Gastroesophageal sphincter (tissue), 4 donors: ENCODE measurements around the gene HAP1. TPM values are rescaled to one million over a fixed set of nuclear protein-coding genes. Genes with fewer than 3 reads are reported as not detected.
"Not testable (repeated sequence)": the region's sequence is repeated elsewhere in the genome, so short reads cannot be mapped to it uniquely, and the experiment has no call there.

Experiments
- ATAC-seq: fragments of 150-250 bp; one replicate; pipeline ENCODE4 v1.9.1; 2016; ENCODE audit warnings: mild to moderate bottlenecking, moderate library complexity
- H3K27ac ChIP-seq, 4 donors: fragments of 200-600 bp; sonication (generic) in 3 of 4; 1 replicate in 3 of 4; 2 replicates in 1 of 4; pipeline ENCODE4 v1.5.1; 2016 to 2019
- H3K27me3 ChIP-seq: fragments of 200-600 bp; sonication (generic); one replicate; pipeline ENCODE4 v1.5.1; 2019
- H3K36me3 ChIP-seq, 2 donors: fragments of 200-600 bp; sonication (generic); one replicate each; pipeline ENCODE4 v1.5.1; 2019; ENCODE audit warnings: control low read depth in 1 of 2
- H3K4me1 ChIP-seq, 3 donors: fragments of 200-600 bp; sonication (generic); 1 replicate in 2 of 3; 2 replicates in 1 of 3; pipeline ENCODE4 v1.5.1; 2016 to 2019; ENCODE audit warnings: control low read depth in 2 of 3
- H3K4me3 ChIP-seq, 2 donors: fragments of 200-600 bp; sonication (generic); one replicate each; pipeline ENCODE4 v1.5.1; 2019; ENCODE audit warnings: mild to moderate bottlenecking in 1 of 2, moderate library complexity in 1 of 2
- H3K9me3 ChIP-seq, 3 donors: fragments of 200-600 bp; sonication (generic); one replicate each; pipeline ENCODE4 v1.5.1; 2017 to 2019; ENCODE audit warnings: control low read depth in 2 of 3
- EP300 ChIP-seq: sonication (generic); formaldehyde crosslinking; IDR thresholded peaks from one replicate; pipeline ENCODE4 v1.6.1; 2017; ENCODE audit warnings: antibody characterized with exemption, mild to moderate bottlenecking
- POLR2A ChIP-seq, 2 donors: fragments of 450-650 bp; IDR thresholded peaks; one replicate each; pipeline ENCODE4 v1.6.1; 2017; ENCODE audit warnings: antibody characterized with exemption in 2 of 2, mild to moderate bottlenecking in 2 of 2, moderate library complexity in 1 of 2
- POLR2AphosphoS5 ChIP-seq: sonication (generic); formaldehyde crosslinking; IDR thresholded peaks from one replicate; pipeline ENCODE4 v1.6.1; 2017; ENCODE audit warnings: antibody characterized with exemption
- WGBS, 2 donors: methylation state at CpG; one replicate each; pipeline ENCODE4 v1.1.5; 2018; ENCODE audit warnings: low coverage in 1 of 2; 5-methylcytosine and 5-hydroxymethylcytosine counted together
- total RNA-seq, 4 donors: library from RNA; depleted of rRNA; stranded (reverse); fragments of >200 nt; gene quantifications; one replicate each; pipeline ENCODE4 v1.1.0, GENCODE V29; 2016
- TF ChIP-seq, protein P1 (sequence below), 4 experiments: fragments of 200-600 bp in 2 of 4; fragments of 450-650 bp in 2 of 4; sonication (generic) in 1 of 4; IDR thresholded peaks; one replicate each; pipeline ENCODE4 v1.5.1; 2017 to 2019; ENCODE audit warnings: antibody characterized with exemption in 4 of 4, mild to moderate bottlenecking in 2 of 4, moderate library complexity in 2 of 4

Gene HAP1
- total RNA-seq, 4 donors from 2014 or later: 0.54 TPM; not detected in 3

DNA sequence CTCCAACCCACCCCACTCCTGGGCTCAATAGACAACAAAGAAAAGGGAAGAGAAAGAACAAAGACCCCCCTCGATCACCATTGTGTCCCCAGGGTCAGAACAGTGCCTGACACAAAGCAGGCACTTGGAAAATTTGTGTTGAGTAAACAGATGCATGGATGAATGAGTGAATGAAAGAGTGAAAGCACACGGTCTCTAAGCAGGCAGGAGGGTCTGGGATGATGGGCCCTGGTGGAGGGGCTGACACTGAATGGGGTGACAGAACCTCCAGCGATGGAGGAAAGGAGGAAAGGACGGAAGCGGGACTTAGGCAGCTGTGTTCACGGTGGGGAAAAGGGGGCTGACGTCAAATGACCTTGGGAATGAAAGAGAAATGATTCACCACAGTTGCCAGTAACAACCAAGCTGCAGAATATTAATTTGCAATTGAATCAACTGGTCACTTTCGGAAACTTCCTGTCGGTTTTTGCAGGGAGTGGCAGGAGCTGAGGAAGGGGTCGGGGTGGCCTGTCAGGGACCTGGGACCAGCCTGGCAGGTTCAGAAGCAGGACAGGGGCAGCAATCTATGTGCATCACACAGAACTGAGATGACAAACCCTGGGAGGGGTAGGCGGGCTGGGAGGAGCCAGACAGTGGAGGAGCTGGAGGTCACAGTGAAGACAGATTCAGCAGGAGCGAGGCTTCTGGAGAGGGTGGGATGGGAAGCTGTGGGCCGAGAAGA is 29.0 kb downstream of the HAP1 start:
- H3K27me3 ChIP-seq: peaks cover 3% of the 10 kb centered on the region
- ATAC-seq: no peak
- H3K4me3 ChIP-seq: no peak overlapping the region
- H3K36me3 ChIP-seq: no peaks in the 10 kb centered on the region
- no peak for TF ChIP-seq POLR2A (IDR thresholded peaks at IDR 0.05)
- no peak for TF ChIP-seq POLR2AphosphoS5
- TF ChIP-seq, protein P1, sequence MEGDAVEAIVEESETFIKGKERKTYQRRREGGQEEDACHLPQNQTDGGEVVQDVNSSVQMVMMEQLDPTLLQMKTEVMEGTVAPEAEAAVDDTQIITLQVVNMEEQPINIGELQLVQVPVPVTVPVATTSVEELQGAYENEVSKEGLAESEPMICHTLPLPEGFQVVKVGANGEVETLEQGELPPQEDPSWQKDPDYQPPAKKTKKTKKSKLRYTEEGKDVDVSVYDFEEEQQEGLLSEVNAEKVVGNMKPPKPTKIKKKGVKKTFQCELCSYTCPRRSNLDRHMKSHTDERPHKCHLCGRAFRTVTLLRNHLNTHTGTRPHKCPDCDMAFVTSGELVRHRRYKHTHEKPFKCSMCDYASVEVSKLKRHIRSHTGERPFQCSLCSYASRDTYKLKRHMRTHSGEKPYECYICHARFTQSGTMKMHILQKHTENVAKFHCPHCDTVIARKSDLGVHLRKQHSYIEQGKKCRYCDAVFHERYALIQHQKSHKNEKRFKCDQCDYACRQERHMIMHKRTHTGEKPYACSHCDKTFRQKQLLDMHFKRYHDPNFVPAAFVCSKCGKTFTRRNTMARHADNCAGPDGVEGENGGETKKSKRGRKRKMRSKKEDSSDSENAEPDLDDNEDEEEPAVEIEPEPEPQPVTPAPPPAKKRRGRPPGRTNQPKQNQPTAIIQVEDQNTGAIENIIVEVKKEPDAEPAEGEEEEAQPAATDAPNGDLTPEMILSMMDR (IDR thresholded peaks at IDR 0.05): no peak
- TF ChIP-seq EP300: no peak
- no peaks in the 10 kb centered on the region for H3K9me3 ChIP-seq
- no peak overlapping the region for H3K27ac ChIP-seq
- WGBS, 2 donors: 57 to 61% methylated on average over 9 to 11 of the region's 13 CpGs
- peaks cover 0 to 6% (median 0%) of the 10 kb centered on the region in 3 donors for H3K4me1 ChIP-seq

DNA sequence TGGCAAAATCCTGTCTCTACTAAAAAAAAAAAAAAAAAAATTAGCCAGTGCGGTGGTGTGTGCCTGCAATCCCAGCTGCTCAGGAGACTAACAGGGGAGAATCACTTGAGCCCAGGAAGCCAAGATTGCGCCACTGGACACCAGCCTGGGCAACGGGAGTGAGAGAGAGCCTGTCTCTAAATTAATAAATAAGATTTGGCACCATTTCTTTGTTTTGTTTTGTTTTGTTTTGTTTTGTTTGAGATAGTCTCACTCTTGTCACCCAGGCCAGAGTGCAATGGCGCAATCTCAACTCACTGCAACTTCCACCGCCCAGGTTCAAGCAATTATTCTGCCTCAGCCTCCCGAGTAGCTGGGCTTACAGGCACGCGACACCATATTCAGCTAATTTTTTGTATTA is 31.7 kb downstream of the HAP1 start:
- TF ChIP-seq, protein P1 (IDR thresholded peaks at IDR 0.05): no peak
- TF ChIP-seq POLR2AphosphoS5 (no peak), EP300 (no peak), POLR2A (IDR thresholded peaks at IDR 0.05) (no peak)

GRCh38 chr17:41700843-41701242 is 33.6 kb downstream of the HAP1 start:
- not testable (repeated sequence) for H3K27ac ChIP-seq, H3K27me3 ChIP-seq, H3K36me3 ChIP-seq, H3K9me3 ChIP-seq, ATAC-seq, H3K4me3 ChIP-seq
- 65 to 100% methylated on average over 1 to 2 of the region's 3 CpGs for WGBS, 2 donors
- peaks cover 0 to 25% (median 10%) of the 10 kb centered on the region in 3 donors for H3K4me1 ChIP-seq

More for the DNA sequence above, 31.7 kb downstream of the HAP1 start:
- no peak for ATAC-seq
- Histone ChIP-seq H3K4me3 (no peak overlapping the region), H3K36me3 (no peaks in the 10 kb centered on the region), H3K27ac (no peak overlapping the region), H3K27me3 (no peaks in the 10 kb centered on the region), H3K4me1 (peaks cover 0 to 7% (median 0%) of the 10 kb centered on the region in 3 donors), H3K9me3 (no peaks in the 10 kb centered on the region)
- WGBS, 2 donors: 82% methylated on average over 8 of the region's 8 CpGs; no CpG with 5 or more reads in 1 of the 2 donors

- peak; percentile 90 for ATAC-seq
- peak overlapping the region in 2 of 4 donors; percentile 11 to 25 for H3K27ac ChIP-seq
- no peak overlapping the region for H3K4me3 ChIP-seq
Measured at GRCh38 chr17:41697122-41697962, 37.1 kb downstream of the HAP1 start.

More at GRCh38 chr17:41697122-41697962, 37.1 kb downstream of the HAP1 start:
- H3K36me3 ChIP-seq: peaks cover 0 to 34% of the 10 kb centered on the region in 2 donors
- no peaks in the 10 kb centered on the region for H3K9me3 ChIP-seq
- H3K27me3 ChIP-seq: no peaks in the 10 kb centered on the region
- TF ChIP-seq POLR2A (IDR thresholded peaks at IDR 0.05): no peak
- no peak for TF ChIP-seq EP300
- no peak for TF ChIP-seq POLR2AphosphoS5
- TF ChIP-seq, protein P1 (IDR thresholded peaks at IDR 0.05): no peak
- WGBS, 2 donors: 31 to 48% methylated on average over 4 to 5 of the region's 6 CpGs
- H3K4me1 ChIP-seq: peaks cover 0 to 28% (median 13%) of the 10 kb centered on the region in 3 donors
